HG02852 (cell line): Measurements from ENCODE around the gene SLC34A1.
"Not testable (repeated sequence)": the region's sequence is repeated elsewhere in the genome, so short reads cannot be mapped to it uniquely, and the experiment has no call there.

Experiments used
- ATAC-seq: cut with Tn5 transposase; IDR thresholded peaks from one replicate; pipeline ENCODE4 v1.9.1; 2021; ENCODE audit warnings: mild to moderate bottlenecking, moderate library complexity; ENCODE audit not compliant: unreplicated experiment

The SLC34A1 gene

GRCh38 chr5:177405312-177405711 is 21.1 kb downstream of the SLC34A1 start:
- ATAC-seq = no peak

- no peak for ATAC-seq
Observed at GRCh38 chr5:177405805-177406204, 21.6 kb downstream of the SLC34A1 start.

- no peak for ATAC-seq
Observed at GRCh38 chr5:177409043-177409801, 25.0 kb downstream of the SLC34A1 start, which contains the start of gene F12. TSS of gene F12 (minus strand) at chr5:177409564. CDS start at chr5:177409527, 37 bp downstream.

- ATAC-seq = no peak
Observed at GRCh38 chr5:177410575-177410974, 26.3 kb downstream of the SLC34A1 start.

GRCh38 chr5:177412603-177413233 is 28.5 kb downstream of the SLC34A1 start:
- ATAC-seq = peak; percentile 73

- ATAC-seq = no peak
Observed at GRCh38 chr5:177414481-177414880, 30.2 kb downstream of the SLC34A1 start.

GRCh38 chr5:177417081-177417480 is 32.8 kb downstream of the SLC34A1 start:
- not testable (repeated sequence) for ATAC-seq

GRCh38 chr5:177419046-177419445 is 34.8 kb downstream of the SLC34A1 start:
- ATAC-seq = no peak

GRCh38 chr5:177420472-177420871 is 36.2 kb downstream of the SLC34A1 start:
- not testable (repeated sequence) for ATAC-seq

GRCh38 chr5:177421062-177421798 is 37.0 kb downstream of the SLC34A1 start:
- no peak for ATAC-seq

GRCh38 chr5:177423671-177424070 is 39.4 kb downstream of the SLC34A1 start:
- ATAC-seq = no peak

- no peak for ATAC-seq
Observed at GRCh38 chr5:177425196-177425800, 41.1 kb downstream of the SLC34A1 start.

GRCh38 chr5:177425801-177426565 is 41.7 kb downstream of the SLC34A1 start:
- ATAC-seq = peak; percentile 80

GRCh38 chr5:177426566-177427210 is 42.5 kb downstream of the SLC34A1 start, which contains the start of gene GRK6:
TSS of gene GRK6 (plus strand) at chr5:177426676. CDS start at chr5:177426846, 170 bp downstream.
- peak; percentile 7 for ATAC-seq

GRCh38 chr5:177427211-177427822 is 43.1 kb downstream of the SLC34A1 start:
- ATAC-seq = no peak

- no peak for ATAC-seq
Observed at GRCh38 chr5:177427919-177428573, 43.8 kb downstream of the SLC34A1 start.

GRCh38 chr5:177428574-177429217 is 44.5 kb downstream of the SLC34A1 start:
- ATAC-seq = no peak

- no peak for ATAC-seq
Observed at GRCh38 chr5:177429248-177430040, 45.2 kb downstream of the SLC34A1 start.
